ENCODE data around the gene FREY1. TPM values are rescaled to one million over a fixed set of nuclear protein-coding genes. Genes with fewer than 3 reads are reported as not detected.
A peak's percentile ranks its signal among the peaks of the same experiment; 100 is the strongest.

FREY1 gene
- total RNA-seq, 1 donor from 2014 or later = not detected

GRCh38 chr11:45899448-45900174 is 7.5 kb downstream of the FREY1 start:
- Histone ChIP-seq H3K36me3 (peaks cover 6% of the 10 kb centered on the region), H3K27me3 (ENCODE audit: low read depth) (no peaks in the 10 kb centered on the region), H3K27ac (replicated peaks) (peak overlapping the region; percentile 65), H3K4me3 (peak overlapping the region; percentile 73), H3K9me3 (replicated peaks) (no peaks in the 10 kb centered on the region), H3K4me1 (peaks cover 31% of the 10 kb centered on the region)
- intact Hi-C loops (cut with micrococcal nuclease) = no loop called here
- DNase-seq = peak; percentile 81
- TF ChIP-seq, protein P1, sequence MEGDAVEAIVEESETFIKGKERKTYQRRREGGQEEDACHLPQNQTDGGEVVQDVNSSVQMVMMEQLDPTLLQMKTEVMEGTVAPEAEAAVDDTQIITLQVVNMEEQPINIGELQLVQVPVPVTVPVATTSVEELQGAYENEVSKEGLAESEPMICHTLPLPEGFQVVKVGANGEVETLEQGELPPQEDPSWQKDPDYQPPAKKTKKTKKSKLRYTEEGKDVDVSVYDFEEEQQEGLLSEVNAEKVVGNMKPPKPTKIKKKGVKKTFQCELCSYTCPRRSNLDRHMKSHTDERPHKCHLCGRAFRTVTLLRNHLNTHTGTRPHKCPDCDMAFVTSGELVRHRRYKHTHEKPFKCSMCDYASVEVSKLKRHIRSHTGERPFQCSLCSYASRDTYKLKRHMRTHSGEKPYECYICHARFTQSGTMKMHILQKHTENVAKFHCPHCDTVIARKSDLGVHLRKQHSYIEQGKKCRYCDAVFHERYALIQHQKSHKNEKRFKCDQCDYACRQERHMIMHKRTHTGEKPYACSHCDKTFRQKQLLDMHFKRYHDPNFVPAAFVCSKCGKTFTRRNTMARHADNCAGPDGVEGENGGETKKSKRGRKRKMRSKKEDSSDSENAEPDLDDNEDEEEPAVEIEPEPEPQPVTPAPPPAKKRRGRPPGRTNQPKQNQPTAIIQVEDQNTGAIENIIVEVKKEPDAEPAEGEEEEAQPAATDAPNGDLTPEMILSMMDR (IDR thresholded peaks at IDR 0.05; ENCODE audit: borderline replicate concordance) = no peak

DNA sequence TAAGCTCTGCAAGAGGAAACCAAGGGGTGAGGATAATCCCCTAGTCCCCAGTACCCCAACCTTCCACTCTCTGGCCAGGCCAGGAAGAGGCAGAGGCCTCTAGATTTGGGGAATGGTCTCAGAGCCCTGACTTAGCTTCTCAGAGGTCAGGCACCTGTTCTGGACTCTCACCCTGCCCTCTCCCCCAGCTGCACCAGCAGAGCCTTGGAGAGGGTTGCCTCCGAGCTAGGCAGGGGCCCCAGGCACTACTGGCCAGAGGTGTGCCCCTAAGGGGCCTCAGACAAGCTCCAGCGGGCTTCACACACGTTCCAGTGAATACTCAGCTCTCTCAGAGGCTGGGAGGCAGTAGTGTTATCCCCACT is 8.0 kb downstream of the FREY1 start:
- H3K4me1 ChIP-seq = peaks cover 31% of the 10 kb centered on the region
- H3K36me3 ChIP-seq = peaks cover 6% of the 10 kb centered on the region
- peak overlapping the region; percentile 65 for H3K27ac ChIP-seq (replicated peaks)
- H3K27me3 ChIP-seq (ENCODE audit: low read depth) = no peaks in the 10 kb centered on the region
- no peaks in the 10 kb centered on the region for H3K9me3 ChIP-seq (replicated peaks)
- H3K4me3 ChIP-seq = peak overlapping the region; percentile 73
- TF ChIP-seq, protein P1 (IDR thresholded peaks at IDR 0.05; ENCODE audit: borderline replicate concordance) = no peak
- no peak for DNase-seq
- intact Hi-C loops (cut with micrococcal nuclease) = no loop called here

- Histone ChIP-seq H3K36me3 (peaks cover under 1% of the 10 kb centered on the region), H3K4me3 (no peak overlapping the region), H3K27ac (replicated peaks) (no peak overlapping the region), H3K4me1 (peaks cover 34% of the 10 kb centered on the region), H3K9me3 (replicated peaks) (no peaks in the 10 kb centered on the region), H3K27me3 (ENCODE audit: low read depth) (no peaks in the 10 kb centered on the region)
- no peak for DNase-seq
- TF ChIP-seq, protein P1 (IDR thresholded peaks at IDR 0.05; ENCODE audit: borderline replicate concordance) = no peak
- intact Hi-C loops (cut with micrococcal nuclease) = no loop called here
Observed at GRCh38 chr11:45897556-45897955, 9.5 kb downstream of the FREY1 start.

GRCh38 chr11:45896422-45896984 is 10.6 kb downstream of the FREY1 start:
- TF ChIP-seq, protein P1 (IDR thresholded peaks at IDR 0.05; ENCODE audit: borderline replicate concordance) = no peak
- H3K4me1 ChIP-seq = peaks cover 36% of the 10 kb centered on the region
- no peak overlapping the region for H3K27ac ChIP-seq (replicated peaks)
- H3K27me3 ChIP-seq (ENCODE audit: low read depth) = no peaks in the 10 kb centered on the region
- DNase-seq = no peak
- no peaks in the 10 kb centered on the region for H3K36me3 ChIP-seq
- no peak overlapping the region for H3K4me3 ChIP-seq
- no peaks in the 10 kb centered on the region for H3K9me3 ChIP-seq (replicated peaks)
- intact Hi-C loops (cut with micrococcal nuclease) = no loop called here

DNA sequence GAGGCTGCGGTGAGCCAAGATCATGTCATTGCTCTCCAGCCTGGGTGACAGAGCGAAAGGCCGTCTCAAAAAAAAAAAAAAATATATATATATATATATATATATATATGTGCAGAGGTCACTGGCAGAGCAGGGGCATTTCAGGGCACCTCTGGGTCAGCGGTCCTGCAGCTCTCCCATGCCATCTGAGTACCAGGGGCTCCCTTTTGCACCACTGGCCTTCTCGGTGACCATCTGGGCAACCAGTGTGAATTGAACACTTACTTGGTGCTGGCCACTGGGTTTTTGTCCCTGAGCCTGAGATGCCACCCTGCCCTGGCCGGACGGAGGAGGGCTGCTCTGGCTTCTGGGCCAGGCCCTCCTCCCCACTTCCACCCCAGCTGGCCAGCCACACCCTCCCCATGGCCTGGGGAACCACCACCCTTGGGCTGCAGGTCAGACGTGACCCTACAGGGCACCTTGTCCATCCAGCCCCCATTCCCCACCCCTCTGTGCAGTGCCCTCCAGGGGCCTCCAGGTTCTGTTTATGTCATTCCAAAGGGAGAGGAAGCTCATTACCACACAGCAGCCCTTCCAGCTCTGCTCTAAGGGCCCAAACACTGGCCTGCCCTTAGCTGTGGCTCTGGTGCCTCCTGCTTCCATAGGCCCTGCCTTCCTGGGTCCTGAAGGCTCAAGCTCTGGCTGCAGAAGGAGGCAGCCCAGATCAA is 11.4 kb downstream of the FREY1 start:
- Histone ChIP-seq H3K4me1 (peaks cover 28% of the 10 kb centered on the region), H3K27ac (replicated peaks) (no peak overlapping the region), H3K9me3 (replicated peaks) (no peaks in the 10 kb centered on the region), H3K36me3 (no peaks in the 10 kb centered on the region), H3K27me3 (ENCODE audit: low read depth) (no peaks in the 10 kb centered on the region), H3K4me3 (no peak overlapping the region)
- intact Hi-C loops (cut with micrococcal nuclease) = no loop called here
- TF ChIP-seq, protein P1 (IDR thresholded peaks at IDR 0.05; ENCODE audit: borderline replicate concordance) = no peak
- no peak for DNase-seq

Measured in left ventricle myocardium inferior (tissue), 1 donor.